Measurements from ENCODE around the gene TFIP11.

DNA sequence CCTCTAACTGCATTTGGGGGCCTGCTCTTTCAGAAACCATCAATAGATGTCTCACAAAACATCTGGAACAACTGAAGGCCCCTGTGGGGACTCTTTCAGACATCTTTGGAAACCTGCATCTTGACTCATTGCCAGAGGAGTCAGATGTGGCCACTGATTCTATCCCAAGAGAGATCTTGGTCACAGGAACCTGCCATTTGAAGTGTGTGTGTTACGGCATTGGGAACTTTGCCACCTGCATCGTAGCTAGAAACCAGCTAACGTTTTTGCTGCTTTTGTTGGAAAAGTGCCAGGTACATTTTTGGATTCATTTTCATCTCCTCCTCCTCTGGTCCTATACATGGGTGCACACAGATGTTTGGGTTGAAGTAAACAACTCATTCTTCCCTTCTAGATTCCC is 24.3 kb downstream of the TFIP11 start:
- TF ChIP-seq, protein P1, sequence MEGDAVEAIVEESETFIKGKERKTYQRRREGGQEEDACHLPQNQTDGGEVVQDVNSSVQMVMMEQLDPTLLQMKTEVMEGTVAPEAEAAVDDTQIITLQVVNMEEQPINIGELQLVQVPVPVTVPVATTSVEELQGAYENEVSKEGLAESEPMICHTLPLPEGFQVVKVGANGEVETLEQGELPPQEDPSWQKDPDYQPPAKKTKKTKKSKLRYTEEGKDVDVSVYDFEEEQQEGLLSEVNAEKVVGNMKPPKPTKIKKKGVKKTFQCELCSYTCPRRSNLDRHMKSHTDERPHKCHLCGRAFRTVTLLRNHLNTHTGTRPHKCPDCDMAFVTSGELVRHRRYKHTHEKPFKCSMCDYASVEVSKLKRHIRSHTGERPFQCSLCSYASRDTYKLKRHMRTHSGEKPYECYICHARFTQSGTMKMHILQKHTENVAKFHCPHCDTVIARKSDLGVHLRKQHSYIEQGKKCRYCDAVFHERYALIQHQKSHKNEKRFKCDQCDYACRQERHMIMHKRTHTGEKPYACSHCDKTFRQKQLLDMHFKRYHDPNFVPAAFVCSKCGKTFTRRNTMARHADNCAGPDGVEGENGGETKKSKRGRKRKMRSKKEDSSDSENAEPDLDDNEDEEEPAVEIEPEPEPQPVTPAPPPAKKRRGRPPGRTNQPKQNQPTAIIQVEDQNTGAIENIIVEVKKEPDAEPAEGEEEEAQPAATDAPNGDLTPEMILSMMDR (IDR thresholded peaks at IDR 0.05), result no peak
- TF ChIP-seq POLR2A (IDR thresholded peaks at IDR 0.05), result no peak
